OCI-LY1 (cell line): ENCODE results near the gene XAGE1A.
"Not testable (repeated sequence)": the region's sequence is repeated elsewhere in the genome, so short reads cannot be mapped to it uniquely, and the experiment has no call there.

Source experiments
- H2AFZ ChIP-seq: fragments of 200-600 bp; sonication (generic), shearing (Covaris generic); 2 replicates; pipeline ENCODE4 v1.6.0; 2014; ENCODE audit warnings: antibody characterized with exemption, mild to moderate bottlenecking, low read length
- H3F3A ChIP-seq: fragments of 200-600 bp; sonication (generic), shearing (Covaris generic); 2 replicates; pipeline ENCODE4 v1.6.0; 2014; ENCODE audit warnings: mild to moderate bottlenecking, antibody characterized with exemption, low read length, moderate library complexity; ENCODE audit not compliant: insufficient read depth
- H3K27ac ChIP-seq: fragments of 200-600 bp; sonication (generic); 2 replicates; pipeline ENCODE4 v1.5.1; 2014; ENCODE audit warnings: low read length, mixed run types, mild to moderate bottlenecking, low read depth; ENCODE audit not compliant: poor library complexity, severe bottlenecking
- H3K27me3 ChIP-seq: fragments of 200-600 bp; sonication (generic); 2 replicates; pipeline ENCODE4 v1.6.0; 2014; ENCODE audit warnings: antibody characterized with exemption, mild to moderate bottlenecking, low read length, moderate library complexity; ENCODE audit not compliant: insufficient read depth
- H3K36me3 ChIP-seq: fragments of 200-600 bp; sonication (generic); 2 replicates; pipeline ENCODE4 v1.6.1; 2014; ENCODE audit warnings: mild to moderate bottlenecking, antibody characterized with exemption, low read length, moderate library complexity, mixed read lengths; ENCODE audit not compliant: insufficient read depth
- H3K4me1 ChIP-seq: fragments of 200-600 bp; sonication (generic); 2 replicates; pipeline ENCODE4 v1.5.1; 2014; ENCODE audit warnings: mild to moderate bottlenecking, low read length, moderate library complexity; ENCODE audit not compliant: insufficient read depth, severe bottlenecking
- H3K4me2 ChIP-seq: fragments of 200-600 bp; sonication (generic), shearing (Covaris generic); 2 replicates; pipeline ENCODE4 v1.6.1; 2014; ENCODE audit warnings: low read length
- H3K4me3 ChIP-seq: fragments of 200-600 bp; sonication (generic); 2 replicates; pipeline ENCODE4 v1.5.1; 2014; ENCODE audit warnings: low read length, low read depth, mild to moderate bottlenecking, mixed read lengths; ENCODE audit not compliant: poor library complexity, severe bottlenecking
- H3K79me2 ChIP-seq: fragments of 200-600 bp; shearing (Covaris generic); 2 replicates; pipeline ENCODE4 v1.6.1; 2016; ENCODE audit warnings: mixed run types, low read length, mixed read lengths; ENCODE audit not compliant: insufficient read depth
- H3K9ac ChIP-seq: fragments of 200-600 bp; sonication (generic), shearing (Covaris generic); 2 replicates; pipeline ENCODE4 v1.6.1; 2014; ENCODE audit warnings: mild to moderate bottlenecking, low read length, mixed read lengths
- H3K9me2 ChIP-seq: fragments of 200-600 bp; sonication (generic), shearing (Covaris generic); 2 replicates; pipeline ENCODE4 v1.6.1; 2014; ENCODE audit warnings: low read depth, mild to moderate bottlenecking, low read length, mixed read lengths
- H3K9me3 ChIP-seq: fragments of 200-600 bp; shearing (Covaris generic); 2 replicates; pipeline ENCODE4 v1.6.1; 2014; ENCODE audit warnings: low read length, mixed read lengths
- H4K20me1 ChIP-seq: fragments of 200-600 bp; sonication (generic), shearing (Covaris generic); 2 replicates; pipeline ENCODE4 v1.6.0; 2016; ENCODE audit warnings: mild to moderate bottlenecking, low read length; ENCODE audit not compliant: insufficient read depth
- CTCF ChIP-seq: fragments of 200-600 bp; sonication (generic), shearing (Covaris generic); IDR thresholded peaks from 2 replicates; pipeline ENCODE4 v1.5.1; 2017; ENCODE audit warnings: mild to moderate bottlenecking, antibody characterized with exemption, low read length, moderate library complexity, mixed read lengths
- EZH2 ChIP-seq: fragments of 200-600 bp; sonication (generic), shearing (Covaris generic); IDR thresholded peaks from 2 replicates; pipeline ENCODE4 v1.8.0; 2017; ENCODE audit warnings: borderline replicate concordance, mixed run types, mild to moderate bottlenecking, antibody characterized with exemption, low read length, moderate library complexity, mixed read lengths

XAGE1A gene

DNA sequence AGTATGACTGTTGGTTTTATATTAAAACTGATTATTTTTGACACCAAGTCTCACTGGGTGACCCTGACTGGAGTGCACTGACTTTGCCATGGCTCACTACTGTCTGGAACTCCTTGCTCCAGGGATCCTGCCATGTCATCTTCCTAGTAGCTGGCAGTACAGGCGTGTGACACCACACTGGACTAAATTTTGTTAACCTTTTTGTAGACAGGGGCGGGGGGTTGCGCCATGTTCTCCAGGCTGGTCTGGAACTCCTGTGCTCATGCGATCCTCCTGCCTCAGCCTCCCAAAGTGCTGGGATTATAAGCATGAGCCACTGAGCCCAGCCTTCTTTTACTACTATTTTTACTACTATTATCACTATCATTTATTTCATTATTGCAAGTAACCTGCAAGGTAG lies 8.9 kb downstream of the XAGE1A start:
- no peak overlapping the region for H3K9ac ChIP-seq
- no peak for TF ChIP-seq EZH2
- no peak for TF ChIP-seq CTCF
- no peaks in the 10 kb centered on the region for H3K9me2 ChIP-seq
- no peaks in the 10 kb centered on the region for H3K36me3 ChIP-seq
- no peak overlapping the region for H3K4me3 ChIP-seq
- H3K4me2 ChIP-seq = no peak overlapping the region
- H3K79me2 ChIP-seq = no peaks in the 10 kb centered on the region
- H2AFZ ChIP-seq = no peak overlapping the region
- H3K27me3 ChIP-seq = no peaks in the 10 kb centered on the region
- no peaks in the 10 kb centered on the region for H3K9me3 ChIP-seq
- no peak overlapping the region for H3K27ac ChIP-seq
- no peaks in the 10 kb centered on the region for H3F3A ChIP-seq
- H4K20me1 ChIP-seq = no peaks in the 10 kb centered on the region
- H3K4me1 ChIP-seq = no peaks in the 10 kb centered on the region

DNA sequence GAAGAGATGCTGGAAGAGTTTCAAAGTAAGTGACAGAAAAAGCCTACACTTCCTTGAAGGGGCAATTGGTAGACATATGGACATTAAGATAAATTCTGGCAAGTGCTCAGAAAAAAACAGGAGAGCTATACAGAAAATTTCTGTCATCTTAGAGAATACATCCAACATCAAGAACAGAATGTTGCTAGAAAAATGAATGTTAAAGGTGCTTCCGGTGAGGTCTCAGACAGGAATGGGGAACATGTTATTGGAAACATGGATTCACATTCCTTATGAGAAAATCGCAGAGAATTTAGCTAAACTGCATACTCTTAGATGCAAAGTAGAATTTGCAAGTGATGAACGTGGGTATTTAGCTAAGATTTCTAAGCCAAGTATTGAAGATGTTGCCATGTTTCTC lies 11.7 kb downstream of the XAGE1A start:
- no peaks in the 10 kb centered on the region for H3K4me1 ChIP-seq
- no peaks in the 10 kb centered on the region for H4K20me1 ChIP-seq
- no peaks in the 10 kb centered on the region for H3K27me3 ChIP-seq
- H3K9me3 ChIP-seq = no peaks in the 10 kb centered on the region
- H3K79me2 ChIP-seq = no peaks in the 10 kb centered on the region
- H3K27ac ChIP-seq = no peak overlapping the region
- H3K4me3 ChIP-seq = no peak overlapping the region
- no peak overlapping the region for H2AFZ ChIP-seq
- no peaks in the 10 kb centered on the region for H3F3A ChIP-seq
- no peaks in the 10 kb centered on the region for H3K9me2 ChIP-seq
- no peaks in the 10 kb centered on the region for H3K36me3 ChIP-seq
- no peak overlapping the region for H3K4me2 ChIP-seq
- TF ChIP-seq CTCF = no peak
- TF ChIP-seq EZH2 = no peak
- no peak overlapping the region for H3K9ac ChIP-seq

- Histone ChIP-seq H3K4me1 (no peaks in the 10 kb centered on the region), H3K4me2 (no peak overlapping the region), H3K9ac (no peak overlapping the region)
Measured at GRCh38 chrX:52509916-52510315, 14.3 kb downstream of the XAGE1A start.

DNA sequence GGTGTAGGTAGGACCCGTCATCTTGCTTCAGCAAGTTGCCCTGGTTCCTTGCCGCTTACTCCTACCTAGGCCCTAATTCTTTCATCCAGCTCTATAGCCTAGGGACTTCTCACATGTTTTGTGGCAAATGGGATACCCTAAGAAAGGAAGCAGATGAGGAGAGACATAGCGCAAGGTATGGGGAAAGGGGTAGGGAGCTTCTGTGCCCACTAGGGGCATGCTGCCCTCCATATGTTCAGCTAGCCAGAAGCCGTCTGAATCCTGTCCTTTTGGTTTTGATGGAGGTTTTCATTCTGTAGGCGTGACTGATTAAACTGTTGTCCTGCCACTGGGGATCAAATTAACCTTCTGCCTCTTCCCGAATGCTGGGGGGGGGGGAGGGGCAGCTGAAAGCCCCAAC lies 15.5 kb downstream of the XAGE1A start:
- H3K4me3 ChIP-seq, H3K9me2 ChIP-seq: not testable (repeated sequence)

More at GRCh38 chrX:52509916-52510315, 14.3 kb downstream of the XAGE1A start:
- Histone ChIP-seq H3K9me3 (no peaks in the 10 kb centered on the region), H3K27me3 (no peaks in the 10 kb centered on the region), H3K36me3 (no peaks in the 10 kb centered on the region), H3K79me2 (no peaks in the 10 kb centered on the region), H3K27ac (no peak overlapping the region), H3K9me2 (no peaks in the 10 kb centered on the region), H4K20me1 (no peaks in the 10 kb centered on the region), H3F3A (no peaks in the 10 kb centered on the region), H3K4me3 (no peak overlapping the region), H2AFZ (no peak overlapping the region)
- no peak for TF ChIP-seq CTCF
- no peak for TF ChIP-seq EZH2

GRCh38 chrX:52516110-52516986 lies 20.7 kb downstream of the XAGE1A start:
- not testable (repeated sequence) for H3K27ac ChIP-seq

More for the DNA sequence above, 15.5 kb downstream of the XAGE1A start:
- not testable (repeated sequence) for H3K27ac ChIP-seq, H3K9me3 ChIP-seq, H3K4me1 ChIP-seq, H3K36me3 ChIP-seq, H3K27me3 ChIP-seq, H3K9ac ChIP-seq, H3K4me2 ChIP-seq, H2AFZ ChIP-seq, H3F3A ChIP-seq, H3K79me2 ChIP-seq, H4K20me1 ChIP-seq

More at GRCh38 chrX:52516110-52516986, 20.7 kb downstream of the XAGE1A start:
- H3K79me2 ChIP-seq, H3K9me2 ChIP-seq, H3K4me2 ChIP-seq, H3K9me3 ChIP-seq, H4K20me1 ChIP-seq, H3K36me3 ChIP-seq, H2AFZ ChIP-seq, H3K4me3 ChIP-seq, H3F3A ChIP-seq, H3K4me1 ChIP-seq, H3K27me3 ChIP-seq, H3K9ac ChIP-seq: not testable (repeated sequence)
